Measurements from ENCODE around the gene ARID5A. TPM values are rescaled to one million over a fixed set of nuclear protein-coding genes. Genes with fewer than 3 reads are reported as not detected.

The ARID5A gene
- total and polyA plus RNA-seq, 2 of the 13 experiments (the other 11 are each of a cell fraction or from before 2014, with no cell fraction given): 6.0 to 9.5 TPM

GRCh38 chr2:96501886-96502810, 34.4 kb upstream of the ARID5A start (continued):
- TF ChIP-seq, protein P1, sequence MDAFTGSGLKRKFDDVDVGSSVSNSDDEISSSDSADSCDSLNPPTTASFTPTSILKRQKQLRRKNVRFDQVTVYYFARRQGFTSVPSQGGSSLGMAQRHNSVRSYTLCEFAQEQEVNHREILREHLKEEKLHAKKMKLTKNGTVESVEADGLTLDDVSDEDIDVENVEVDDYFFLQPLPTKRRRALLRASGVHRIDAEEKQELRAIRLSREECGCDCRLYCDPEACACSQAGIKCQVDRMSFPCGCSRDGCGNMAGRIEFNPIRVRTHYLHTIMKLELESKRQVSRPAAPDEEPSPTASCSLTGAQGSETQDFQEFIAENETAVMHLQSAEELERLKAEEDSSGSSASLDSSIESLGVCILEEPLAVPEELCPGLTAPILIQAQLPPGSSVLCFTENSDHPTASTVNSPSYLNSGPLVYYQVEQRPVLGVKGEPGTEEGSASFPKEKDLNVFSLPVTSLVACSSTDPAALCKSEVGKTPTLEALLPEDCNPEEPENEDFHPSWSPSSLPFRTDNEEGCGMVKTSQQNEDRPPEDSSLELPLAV (CRISPR knock-in tag; conservative IDR thresholded peaks at IDR 0.05; ENCODE audit: low read depth): no peak
- TF ChIP-seq ETV5 (CRISPR knock-in tag; IDR thresholded peaks at IDR 0.05; ENCODE audit: borderline replicate concordance) (no peak; the same call in 1 of the 2 replicates), SMARCC2 (IDR thresholded peaks at IDR 0.05) (no peak), EED (CRISPR knock-in tag; IDR thresholded peaks at IDR 0.05) (no peak), GTF2F1 (IDR thresholded peaks at IDR 0.05; ENCODE audit: low read length) (no peak), ZNF430 (CRISPR knock-in tag; IDR thresholded peaks at IDR 0.05) (peak; percentile 81; the same call in 1 of the 2 replicates), ZBTB3 (CRISPR knock-in tag; IDR thresholded peaks at IDR 0.05; ENCODE audit: borderline replicate concordance, low read depth) (no peak), ZNF280D (CRISPR knock-in tag; IDR thresholded peaks at IDR 0.05) (no peak), DR1 (CRISPR knock-in tag; IDR thresholded peaks at IDR 0.05) (no peak), MAFK (conservative IDR thresholded peaks at IDR 0.05 in 1 of 2, IDR thresholded peaks at IDR 0.05 in 1 of 2; ENCODE audit: low read length in 2 of 2) (no peak), PRDM15 (CRISPR knock-in tag; IDR thresholded peaks at IDR 0.05) (no peak), SAP130 (CRISPR knock-in tag; IDR thresholded peaks at IDR 0.05; ENCODE audit: low read depth) (peak; percentile 55), MTF1 (CRISPR knock-in tag; IDR thresholded peaks at IDR 0.05) (no peak), GABPA (IDR thresholded peaks at IDR 0.05; ENCODE audit: low read depth, low read length) (no peak), GABPA (CRISPR knock-in tag; IDR thresholded peaks at IDR 0.05; ENCODE audit: low read depth) (no peak), ZNF550 (CRISPR knock-in tag; IDR thresholded peaks at IDR 0.05; ENCODE audit: borderline replicate concordance) (0 out of 2 replicates have a peak, but pooled peaks have one; percentile 51), MED13 (CRISPR knock-in tag; IDR thresholded peaks at IDR 0.05) (0 out of 2 replicates have a peak, but pooled peaks have one; percentile 22)
- TF ChIP-seq, protein P2, sequence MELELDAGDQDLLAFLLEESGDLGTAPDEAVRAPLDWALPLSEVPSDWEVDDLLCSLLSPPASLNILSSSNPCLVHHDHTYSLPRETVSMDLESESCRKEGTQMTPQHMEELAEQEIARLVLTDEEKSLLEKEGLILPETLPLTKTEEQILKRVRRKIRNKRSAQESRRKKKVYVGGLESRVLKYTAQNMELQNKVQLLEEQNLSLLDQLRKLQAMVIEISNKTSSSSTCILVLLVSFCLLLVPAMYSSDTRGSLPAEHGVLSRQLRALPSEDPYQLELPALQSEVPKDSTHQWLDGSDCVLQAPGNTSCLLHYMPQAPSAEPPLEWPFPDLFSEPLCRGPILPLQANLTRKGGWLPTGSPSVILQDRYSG (CRISPR knock-in tag; IDR thresholded peaks at IDR 0.05): no peak
